ENCODE results near the gene TAF8.
"Not testable (repeated sequence)": the region's sequence is repeated elsewhere in the genome, so short reads cannot be mapped to it uniquely, and the experiment has no call there.

Gene TAF8, protein sequence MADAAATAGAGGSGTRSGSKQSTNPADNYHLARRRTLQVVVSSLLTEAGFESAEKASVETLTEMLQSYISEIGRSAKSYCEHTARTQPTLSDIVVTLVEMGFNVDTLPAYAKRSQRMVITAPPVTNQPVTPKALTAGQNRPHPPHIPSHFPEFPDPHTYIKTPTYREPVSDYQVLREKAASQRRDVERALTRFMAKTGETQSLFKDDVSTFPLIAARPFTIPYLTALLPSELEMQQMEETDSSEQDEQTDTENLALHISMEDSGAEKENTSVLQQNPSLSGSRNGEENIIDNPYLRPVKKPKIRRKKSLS

DNA sequence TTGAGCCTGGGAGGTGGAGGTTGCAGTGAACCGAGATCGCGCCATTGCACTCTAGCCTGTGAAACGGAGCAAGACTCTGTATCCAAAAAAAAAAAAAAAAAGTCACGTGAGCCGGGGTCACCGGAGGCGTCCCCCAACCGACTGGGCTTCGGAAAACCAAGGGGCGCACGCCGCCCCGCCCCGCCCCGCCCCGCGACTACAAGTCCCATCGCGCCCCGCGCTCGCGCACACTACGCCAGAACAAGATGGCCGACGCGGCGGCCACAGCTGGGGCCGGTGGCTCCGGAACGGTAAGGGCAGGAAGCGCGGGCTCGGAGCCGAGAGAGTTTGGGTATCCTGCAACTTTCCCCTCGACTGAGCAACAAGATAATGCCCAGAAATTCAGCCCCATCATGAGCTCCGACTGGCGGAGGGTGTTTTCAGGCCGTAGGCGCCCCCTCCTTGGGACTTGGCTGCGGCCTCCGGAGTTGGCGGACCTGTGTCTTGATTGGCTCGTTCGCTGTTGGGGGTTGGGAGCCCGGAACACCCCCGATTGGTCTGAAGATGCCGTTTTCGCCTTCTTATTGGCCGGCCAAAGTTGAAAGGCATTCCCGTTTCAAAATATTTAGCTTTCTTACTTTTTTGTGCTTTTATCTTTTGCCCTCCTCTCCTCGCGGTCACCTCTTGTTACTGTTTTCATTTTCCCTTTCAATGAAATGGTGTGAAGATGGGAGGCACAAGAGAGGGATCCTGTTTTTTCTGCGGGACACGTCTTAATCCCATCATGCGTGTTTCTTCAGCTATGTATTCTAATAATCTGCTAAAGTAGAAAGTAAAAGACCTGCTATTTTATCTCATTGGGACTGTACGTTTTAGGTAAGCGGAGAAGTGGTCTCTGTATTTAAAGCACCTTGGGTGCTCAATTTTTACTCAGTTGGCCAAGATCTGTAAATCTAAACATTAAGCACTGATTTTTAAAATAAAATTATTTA lies at the start of gene TAF8:
TAF8 (plus strand) TSS at position 228 of the 971 bp plus-strand sequence; CDS start at position 246, 18 bp downstream.
- Histone ChIP-seq H3K36me3 (ENCODE audit: insufficient read depth, low read length) (peaks cover 23% of the 10 kb centered on the region), H2AFZ (ENCODE audit: low read depth, low read length) (peak within 1 kb of the TSS; percentile 53), H3K9me3 (ENCODE audit: low read length) (peaks cover 2% of the 10 kb centered on the region), H3K4me1 (ENCODE audit: insufficient read depth, low read length) (peaks cover 22% of the 10 kb centered on the region), H3K4me3 (ENCODE audit: low read length) (peak within 1 kb of the TSS; percentile 74), H3K27me3 (ENCODE audit: insufficient read depth, low read length) (peaks cover 20% of the 10 kb centered on the region)

DNA sequence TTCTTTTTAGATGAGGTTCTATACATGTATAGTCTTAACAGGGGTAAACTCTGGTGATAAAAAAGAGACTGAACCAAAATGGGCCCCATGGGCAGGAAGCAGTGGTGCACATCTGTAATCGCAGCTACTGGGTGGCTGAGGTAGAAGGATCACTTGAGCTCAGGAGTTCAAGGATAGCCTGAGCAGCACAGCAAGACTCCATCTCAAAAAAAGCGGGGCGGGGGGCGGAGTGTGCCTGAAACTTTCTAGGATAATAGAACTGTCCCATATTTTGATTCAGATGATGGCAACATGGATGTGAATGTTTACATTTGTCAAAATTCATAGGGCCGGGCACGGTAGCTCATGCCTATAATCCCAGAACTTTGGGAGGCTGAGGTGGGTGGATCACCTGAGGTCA lies 48.8 kb upstream of the TAF8 start:
- Histone ChIP-seq H3K27me3 (ENCODE audit: insufficient read depth, low read length) (no peaks in the 10 kb centered on the region), H3K9me3 (ENCODE audit: low read length) (no peaks in the 10 kb centered on the region), H3K36me3 (ENCODE audit: insufficient read depth, low read length) (no peaks in the 10 kb centered on the region), H3K4me1 (ENCODE audit: insufficient read depth, low read length) (no peaks in the 10 kb centered on the region), H2AFZ (ENCODE audit: low read depth, low read length) (no peak overlapping the region), H3K4me3 (ENCODE audit: low read length) (no peak overlapping the region)

DNA sequence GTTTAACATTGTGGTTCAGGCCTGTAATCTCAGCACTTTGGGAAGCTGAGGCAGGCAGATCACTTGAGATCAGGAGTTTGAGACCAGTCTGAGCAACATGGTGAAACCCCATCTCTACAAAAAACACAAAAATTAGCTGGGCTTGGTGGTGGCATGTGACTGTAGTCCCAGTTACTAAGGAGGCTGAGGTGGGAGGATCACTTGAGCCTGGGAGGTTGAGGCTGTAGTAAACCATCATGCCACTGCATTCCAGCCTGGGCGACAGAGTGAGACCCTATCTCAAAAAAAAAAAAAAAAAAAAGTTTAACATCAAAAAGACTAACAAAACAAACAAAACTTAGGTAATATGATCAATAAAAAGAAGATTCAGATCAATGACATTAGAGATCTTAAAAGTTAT lies 46.7 kb upstream of the TAF8 start:
- not testable (repeated sequence) for H3K4me1 ChIP-seq (ENCODE audit: insufficient read depth, low read length); H3K27me3 ChIP-seq (ENCODE audit: insufficient read depth, low read length); H2AFZ ChIP-seq (ENCODE audit: low read depth, low read length); H3K4me3 ChIP-seq (ENCODE audit: low read length); H3K9me3 ChIP-seq (ENCODE audit: low read length); H3K36me3 ChIP-seq (ENCODE audit: insufficient read depth, low read length)

DNA sequence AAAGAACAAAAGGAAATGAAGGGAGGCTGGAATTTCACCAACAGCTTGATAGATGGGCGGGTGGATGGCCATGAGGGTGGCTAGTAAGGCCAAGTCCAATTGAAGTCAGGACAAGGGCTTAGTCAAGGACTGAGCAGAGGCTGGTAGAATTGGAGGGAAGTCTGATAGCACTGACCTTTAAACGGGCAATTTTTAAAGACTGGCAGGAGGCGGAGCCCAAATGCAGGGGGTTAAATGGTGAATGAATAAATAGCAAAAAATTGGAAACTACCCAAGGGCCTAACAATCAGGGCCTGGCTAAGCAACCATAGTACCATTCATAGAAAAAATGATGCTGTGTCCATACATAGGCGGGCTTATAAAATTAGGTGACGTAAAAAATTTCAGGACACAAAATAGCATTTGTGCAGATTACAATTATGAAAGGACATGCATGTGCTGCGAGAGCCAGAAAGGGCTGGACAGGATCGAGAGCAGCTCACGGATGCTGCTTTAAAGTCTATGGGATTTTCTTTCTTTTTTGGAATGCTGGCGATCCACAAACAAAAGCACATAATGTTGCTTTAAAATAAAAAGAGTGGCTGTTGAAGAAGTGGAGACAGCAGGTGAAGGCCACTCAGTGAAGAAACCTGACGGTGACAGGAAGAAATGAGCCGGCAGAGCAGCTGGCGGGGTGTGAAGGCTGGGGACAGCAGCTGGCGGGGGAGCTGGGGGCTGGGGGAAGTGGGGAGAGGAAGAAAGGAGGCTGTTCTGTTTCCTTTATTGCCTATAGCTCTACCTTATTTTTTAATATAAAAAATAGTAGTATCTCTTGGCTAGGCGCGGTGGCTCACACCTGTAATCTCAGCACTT lies 42.8 kb upstream of the TAF8 start:
- no peak overlapping the region for H2AFZ ChIP-seq (ENCODE audit: low read depth, low read length)
- H3K4me3 ChIP-seq (ENCODE audit: low read length): no peak overlapping the region
- peaks cover 11% of the 10 kb centered on the region for H3K4me1 ChIP-seq (ENCODE audit: insufficient read depth, low read length)
- H3K36me3 ChIP-seq (ENCODE audit: insufficient read depth, low read length): no peaks in the 10 kb centered on the region
- H3K27me3 ChIP-seq (ENCODE audit: insufficient read depth, low read length): no peaks in the 10 kb centered on the region
- no peaks in the 10 kb centered on the region for H3K9me3 ChIP-seq (ENCODE audit: low read length)

DNA sequence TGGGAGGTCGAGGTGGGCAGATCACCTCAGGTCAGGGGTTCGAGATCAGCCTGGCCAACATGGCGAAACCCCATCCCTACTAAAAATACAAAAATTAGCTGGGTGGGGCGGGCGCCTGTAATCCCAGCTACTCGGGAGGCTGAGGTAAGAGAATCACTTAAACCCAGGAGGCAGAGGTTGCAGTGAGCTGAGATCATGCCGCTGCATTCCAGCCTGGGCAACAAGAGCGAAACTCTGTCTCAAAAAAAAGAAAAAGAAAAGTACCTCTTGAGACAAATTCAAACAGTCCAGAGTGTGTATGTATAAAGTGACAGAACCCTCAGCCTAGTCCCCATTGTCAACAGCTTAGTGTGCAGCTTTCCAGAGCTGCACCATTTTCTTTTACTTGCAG lies 42.2 kb upstream of the TAF8 start:
- not testable (repeated sequence) for H3K4me3 ChIP-seq (ENCODE audit: low read length); H3K36me3 ChIP-seq (ENCODE audit: insufficient read depth, low read length); H3K27me3 ChIP-seq (ENCODE audit: insufficient read depth, low read length); H3K9me3 ChIP-seq (ENCODE audit: low read length); H2AFZ ChIP-seq (ENCODE audit: low read depth, low read length)
- H3K4me1 ChIP-seq (ENCODE audit: insufficient read depth, low read length): peaks cover 11% of the 10 kb centered on the region

DNA sequence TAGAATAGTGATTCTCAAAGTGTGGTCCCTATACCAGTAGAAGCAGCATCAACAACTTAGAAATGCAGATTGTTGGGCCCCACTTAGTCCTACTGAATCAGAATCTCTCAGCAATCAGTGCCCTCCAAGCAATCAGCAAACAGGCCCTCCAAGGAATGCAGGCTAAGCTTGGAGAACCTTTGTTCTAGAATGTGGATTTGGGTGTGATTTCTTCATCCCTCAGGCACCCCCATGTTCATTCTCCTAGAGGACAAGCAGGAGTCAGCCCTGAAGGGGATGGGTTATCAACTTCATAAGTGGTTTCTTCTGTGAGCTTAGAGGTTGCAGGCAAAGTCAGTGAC lies 40.5 kb upstream of the TAF8 start:
- H3K27me3 ChIP-seq (ENCODE audit: insufficient read depth, low read length): no peaks in the 10 kb centered on the region
- H3K36me3 ChIP-seq (ENCODE audit: insufficient read depth, low read length): no peaks in the 10 kb centered on the region
- H3K4me3 ChIP-seq (ENCODE audit: low read length): no peak overlapping the region
- peaks cover 11% of the 10 kb centered on the region for H3K4me1 ChIP-seq (ENCODE audit: insufficient read depth, low read length)
- peak overlapping the region; percentile 50 for H2AFZ ChIP-seq (ENCODE audit: low read depth, low read length)
- H3K9me3 ChIP-seq (ENCODE audit: low read length): no peaks in the 10 kb centered on the region

DNA sequence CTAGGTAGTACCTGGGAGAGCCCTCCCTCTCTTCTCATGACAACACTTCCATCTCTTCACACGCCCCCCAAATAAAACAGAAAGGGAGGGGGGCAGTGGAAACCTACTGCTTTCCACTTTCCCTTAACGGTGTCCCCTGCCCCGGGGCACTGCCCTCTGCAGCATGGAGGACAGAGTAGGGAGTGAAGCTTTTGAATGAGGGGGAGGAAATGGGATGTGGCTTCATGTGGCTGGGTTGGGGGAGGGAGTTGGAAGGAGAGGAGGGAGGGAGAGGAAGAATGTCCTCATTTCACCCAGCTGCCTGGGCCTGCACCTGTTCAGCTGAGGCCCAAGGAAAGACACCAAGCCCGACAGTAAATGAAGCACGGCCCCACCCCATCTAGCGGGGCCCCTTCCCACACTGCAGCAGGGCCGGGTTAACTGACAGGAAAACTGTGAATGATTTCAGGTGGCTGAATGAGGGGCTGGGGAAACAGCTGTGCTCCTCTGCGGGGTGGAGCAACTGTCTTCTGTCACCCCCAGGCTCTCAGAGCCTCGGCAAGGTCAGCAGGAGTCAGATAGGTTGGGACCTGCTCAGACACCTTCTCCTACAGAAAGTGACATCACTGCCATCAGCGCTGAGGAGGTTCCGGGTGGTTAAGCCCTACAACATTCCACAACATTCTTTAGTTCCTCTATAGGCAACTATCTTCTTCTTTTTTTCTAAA lies 40.0 kb upstream of the TAF8 start:
- H3K9me3 ChIP-seq (ENCODE audit: low read length): no peaks in the 10 kb centered on the region
- H2AFZ ChIP-seq (ENCODE audit: low read depth, low read length): peak overlapping the region; percentile 50
- no peak overlapping the region for H3K4me3 ChIP-seq (ENCODE audit: low read length)
- H3K4me1 ChIP-seq (ENCODE audit: insufficient read depth, low read length): peaks cover 11% of the 10 kb centered on the region
- no peaks in the 10 kb centered on the region for H3K36me3 ChIP-seq (ENCODE audit: insufficient read depth, low read length)
- H3K27me3 ChIP-seq (ENCODE audit: insufficient read depth, low read length): no peaks in the 10 kb centered on the region

DNA sequence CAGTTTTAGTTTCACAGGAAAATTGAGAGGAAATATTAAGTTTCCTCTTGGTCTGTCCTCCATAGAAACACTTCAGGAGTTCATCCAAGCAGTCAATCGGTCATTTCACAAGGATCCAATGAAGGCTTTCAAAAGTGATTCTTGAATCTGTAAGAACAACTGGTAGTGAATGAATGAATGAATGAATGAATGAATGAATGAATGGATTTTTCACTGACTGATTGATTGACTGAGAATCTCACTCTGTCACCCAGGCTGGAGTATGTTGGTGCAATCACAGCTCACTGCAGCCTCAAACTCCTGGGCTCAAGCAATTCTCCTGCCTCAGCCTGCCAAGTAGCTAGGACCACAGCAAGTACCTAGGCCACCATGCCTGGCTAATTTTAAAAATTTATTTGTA lies 39.4 kb upstream of the TAF8 start:
- Histone ChIP-seq H3K27me3 (ENCODE audit: insufficient read depth, low read length) (no peaks in the 10 kb centered on the region), H3K4me3 (ENCODE audit: low read length) (no peak overlapping the region), H3K4me1 (ENCODE audit: insufficient read depth, low read length) (peaks cover 11% of the 10 kb centered on the region), H3K9me3 (ENCODE audit: low read length) (no peaks in the 10 kb centered on the region), H2AFZ (ENCODE audit: low read depth, low read length) (no peak overlapping the region), H3K36me3 (ENCODE audit: insufficient read depth, low read length) (no peaks in the 10 kb centered on the region)

DNA sequence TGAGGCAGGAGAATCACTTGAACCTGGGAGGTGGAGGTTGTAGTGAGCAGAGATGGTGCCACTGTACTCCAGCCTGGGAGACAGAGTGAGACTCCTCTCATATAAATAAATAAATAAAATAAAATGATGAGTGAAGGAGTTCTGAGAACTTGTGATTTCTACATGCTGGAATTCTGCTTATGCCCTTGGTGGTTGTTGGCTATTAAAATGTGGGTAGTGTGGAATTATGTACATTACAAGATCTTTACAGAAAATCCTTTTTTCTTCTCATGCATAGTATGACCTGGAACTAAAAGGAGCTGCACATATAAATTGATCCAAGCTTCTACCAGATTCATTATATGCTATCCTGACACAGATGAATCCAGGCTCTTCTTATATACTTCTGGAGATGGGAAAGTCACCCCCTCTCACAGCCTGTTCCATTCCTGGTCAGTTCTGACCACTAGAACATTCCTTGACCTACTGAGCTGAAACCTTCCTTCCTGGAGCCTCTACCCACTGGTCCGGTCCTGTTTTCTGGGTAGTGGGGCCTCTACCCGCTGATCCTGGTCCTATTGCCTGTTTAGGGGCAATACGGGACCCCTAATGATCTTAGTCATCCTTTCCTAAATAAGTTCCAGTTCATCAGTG lies 37.7 kb upstream of the TAF8 start:
- H3K4me3 ChIP-seq (ENCODE audit: low read length): no peak overlapping the region
- no peaks in the 10 kb centered on the region for H3K36me3 ChIP-seq (ENCODE audit: insufficient read depth, low read length)
- H3K9me3 ChIP-seq (ENCODE audit: low read length): no peaks in the 10 kb centered on the region
- no peaks in the 10 kb centered on the region for H3K27me3 ChIP-seq (ENCODE audit: insufficient read depth, low read length)
- no peak overlapping the region for H2AFZ ChIP-seq (ENCODE audit: low read depth, low read length)
- H3K4me1 ChIP-seq (ENCODE audit: insufficient read depth, low read length): peaks cover 9% of the 10 kb centered on the region

DNA sequence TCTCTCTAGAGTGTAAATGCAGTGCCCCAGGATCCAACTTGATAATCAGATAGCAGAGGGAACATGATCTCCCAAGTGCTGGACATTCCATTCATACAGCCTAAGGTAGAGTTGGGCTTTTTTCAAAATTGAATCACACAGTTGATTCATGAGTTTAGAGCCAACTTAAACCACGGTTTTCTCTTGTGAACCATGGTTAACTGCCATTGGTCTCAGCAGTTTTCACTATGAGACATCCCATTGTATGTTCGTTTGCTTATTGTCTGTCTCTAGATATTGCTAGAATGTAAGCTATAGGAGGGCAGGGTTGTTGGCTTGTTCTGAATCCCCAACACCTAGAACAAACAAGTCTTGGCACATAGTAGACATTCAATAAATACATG lies 37.2 kb upstream of the TAF8 start:
- Histone ChIP-seq H3K4me1 (ENCODE audit: insufficient read depth, low read length) (peaks cover 8% of the 10 kb centered on the region), H2AFZ (ENCODE audit: low read depth, low read length) (no peak overlapping the region), H3K36me3 (ENCODE audit: insufficient read depth, low read length) (no peaks in the 10 kb centered on the region), H3K4me3 (ENCODE audit: low read length) (no peak overlapping the region), H3K9me3 (ENCODE audit: low read length) (no peaks in the 10 kb centered on the region), H3K27me3 (ENCODE audit: insufficient read depth, low read length) (no peaks in the 10 kb centered on the region)

DNA sequence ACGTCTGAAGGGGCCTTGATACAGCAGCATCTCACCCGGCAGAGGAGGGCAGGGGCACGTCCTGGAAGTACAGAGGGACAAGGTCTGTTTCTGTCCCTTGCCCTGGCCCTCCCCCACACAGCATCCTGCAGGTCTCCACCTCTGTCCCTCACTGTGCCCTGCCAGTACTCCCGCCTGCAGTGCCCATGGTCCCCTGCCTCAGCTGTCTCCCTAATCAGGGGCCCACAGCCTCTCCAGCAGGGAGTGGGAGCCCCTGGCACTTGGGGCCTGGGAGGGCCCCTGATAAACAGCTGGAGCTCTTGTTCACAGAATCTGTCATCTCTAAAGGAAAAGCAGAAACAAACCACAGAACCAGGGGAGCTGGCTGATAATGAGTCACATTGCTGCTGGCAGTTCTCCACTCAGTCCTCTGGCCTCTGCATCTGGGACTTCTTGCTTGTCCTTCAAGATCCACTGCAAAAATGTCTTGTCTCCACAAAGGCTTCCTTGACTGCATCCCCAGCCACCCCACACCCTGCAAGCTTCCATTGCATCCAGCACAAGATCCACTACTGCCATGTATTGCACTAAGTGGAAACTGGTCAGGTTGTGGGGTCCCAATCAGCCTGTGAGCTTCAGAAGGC lies 33.2 kb upstream of the TAF8 start:
- Histone ChIP-seq H3K36me3 (ENCODE audit: insufficient read depth, low read length) (no peaks in the 10 kb centered on the region), H2AFZ (ENCODE audit: low read depth, low read length) (no peak overlapping the region), H3K4me1 (ENCODE audit: insufficient read depth, low read length) (no peaks in the 10 kb centered on the region), H3K4me3 (ENCODE audit: low read length) (no peak overlapping the region), H3K9me3 (ENCODE audit: low read length) (no peaks in the 10 kb centered on the region), H3K27me3 (ENCODE audit: insufficient read depth, low read length) (no peaks in the 10 kb centered on the region)

DNA sequence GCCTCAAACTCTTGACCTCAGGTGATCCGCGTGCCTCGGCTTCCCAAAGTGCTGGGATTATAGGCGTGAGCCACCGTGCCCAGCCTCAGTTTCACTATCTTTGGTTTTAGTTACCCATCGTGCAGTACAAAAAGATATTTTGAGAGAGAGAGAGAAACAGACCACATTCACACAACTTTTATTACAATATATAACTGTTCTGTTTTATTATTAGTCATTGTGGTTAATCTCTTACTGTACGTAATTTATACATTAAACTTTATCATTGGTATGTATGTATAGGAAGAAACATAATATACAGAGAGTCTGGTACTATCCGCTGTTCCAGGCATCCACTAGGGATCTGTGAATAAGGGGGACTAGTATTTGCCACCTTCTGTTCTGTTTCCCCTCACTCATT lies 29.4 kb upstream of the TAF8 start:
- Histone ChIP-seq H3K4me3 (ENCODE audit: low read length) (no peak overlapping the region), H3K9me3 (ENCODE audit: low read length) (no peaks in the 10 kb centered on the region), H2AFZ (ENCODE audit: low read depth, low read length) (no peak overlapping the region), H3K36me3 (ENCODE audit: insufficient read depth, low read length) (no peaks in the 10 kb centered on the region), H3K4me1 (ENCODE audit: insufficient read depth, low read length) (no peaks in the 10 kb centered on the region), H3K27me3 (ENCODE audit: insufficient read depth, low read length) (no peaks in the 10 kb centered on the region)
